WERI-Rb-1 (cell line): ENCODE measurements around the gene TMEM100.

Experiments
- DNase-seq: peaks from one replicate; pipeline ENCODE4 v3.0.0-alpha.2; 2020
- H3K27ac ChIP-seq: fragments of 250-450 bp; sonication (Bioruptor Pico); 2 replicates; pipeline ENCODE4 v1.5.1; 2020; ENCODE audit warnings: mild to moderate bottlenecking, moderate library complexity
- H3K27me3 ChIP-seq: fragments of 250-450 bp; sonication (Bioruptor Pico); 2 replicates; pipeline ENCODE4 v1.5.1; 2021; ENCODE audit warnings: mild to moderate bottlenecking, low read depth, moderate library complexity; ENCODE audit not compliant: insufficient read depth, severe bottlenecking
- H3K36me3 ChIP-seq: fragments of 250-450 bp; sonication (Bioruptor Pico); 2 replicates; pipeline ENCODE4 v1.5.1; 2020; ENCODE audit warnings: mild to moderate bottlenecking, moderate library complexity
- H3K4me3 ChIP-seq: 2 replicates; pipeline ENCODE4 v1.5.1; 2011; ENCODE audit warnings: low read depth, mild to moderate bottlenecking, control low read depth, low read length
- H3K9me3 ChIP-seq: fragments of 250-450 bp; sonication (Bioruptor Pico); 2 replicates; pipeline ENCODE4 v1.5.1; 2021; ENCODE audit warnings: mild to moderate bottlenecking, moderate library complexity; ENCODE audit not compliant: severe bottlenecking
- TF ChIP-seq, protein P1 (sequence below): IDR thresholded peaks from 2 replicates; pipeline ENCODE4 v1.5.1; 2011; ENCODE audit warnings: low read depth, mild to moderate bottlenecking, control low read depth, inconsistent platforms, low read length

TMEM100 gene

DNA sequence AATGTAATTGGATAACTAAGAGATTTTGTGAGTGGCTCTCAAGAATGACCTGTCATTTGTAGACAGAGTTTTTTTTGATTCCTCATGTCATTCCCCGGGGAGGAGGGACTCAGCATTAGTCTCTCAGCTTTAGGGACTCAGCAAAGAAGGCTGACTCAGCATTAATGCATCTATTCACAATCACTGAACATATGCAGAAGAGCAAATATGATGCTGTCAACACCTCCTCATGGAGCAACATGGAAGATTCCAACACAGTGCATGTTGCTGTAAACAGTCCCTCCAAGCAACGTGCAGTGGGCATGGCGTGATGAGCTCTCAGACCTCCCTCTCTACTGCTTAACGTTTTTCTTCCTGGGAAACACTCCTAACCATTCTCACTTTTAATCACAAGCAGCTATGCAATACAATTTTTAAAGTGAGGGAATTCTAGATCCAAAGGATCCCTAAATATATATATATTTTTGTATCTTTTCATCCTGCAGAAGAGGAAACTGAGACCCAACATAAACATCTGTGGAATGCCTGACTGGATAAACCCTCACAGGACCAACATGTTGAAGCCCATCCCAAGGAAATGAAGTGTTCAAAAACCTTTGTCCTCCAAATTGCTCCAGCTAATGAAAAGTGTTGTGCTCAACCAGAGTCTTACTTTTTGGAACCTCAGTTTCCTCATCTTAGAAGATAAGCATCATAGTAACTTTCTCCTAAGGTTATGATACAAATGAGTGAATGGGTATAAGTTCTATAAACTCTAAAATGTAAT is 38.9 kb downstream of the TMEM100 start:
- H3K36me3 ChIP-seq, result no peaks in the 10 kb centered on the region
- H3K27ac ChIP-seq, result no peak overlapping the region
- no peak overlapping the region for H3K4me3 ChIP-seq
- H3K27me3 ChIP-seq, result peaks cover 45% of the 10 kb centered on the region
- TF ChIP-seq, protein P1, sequence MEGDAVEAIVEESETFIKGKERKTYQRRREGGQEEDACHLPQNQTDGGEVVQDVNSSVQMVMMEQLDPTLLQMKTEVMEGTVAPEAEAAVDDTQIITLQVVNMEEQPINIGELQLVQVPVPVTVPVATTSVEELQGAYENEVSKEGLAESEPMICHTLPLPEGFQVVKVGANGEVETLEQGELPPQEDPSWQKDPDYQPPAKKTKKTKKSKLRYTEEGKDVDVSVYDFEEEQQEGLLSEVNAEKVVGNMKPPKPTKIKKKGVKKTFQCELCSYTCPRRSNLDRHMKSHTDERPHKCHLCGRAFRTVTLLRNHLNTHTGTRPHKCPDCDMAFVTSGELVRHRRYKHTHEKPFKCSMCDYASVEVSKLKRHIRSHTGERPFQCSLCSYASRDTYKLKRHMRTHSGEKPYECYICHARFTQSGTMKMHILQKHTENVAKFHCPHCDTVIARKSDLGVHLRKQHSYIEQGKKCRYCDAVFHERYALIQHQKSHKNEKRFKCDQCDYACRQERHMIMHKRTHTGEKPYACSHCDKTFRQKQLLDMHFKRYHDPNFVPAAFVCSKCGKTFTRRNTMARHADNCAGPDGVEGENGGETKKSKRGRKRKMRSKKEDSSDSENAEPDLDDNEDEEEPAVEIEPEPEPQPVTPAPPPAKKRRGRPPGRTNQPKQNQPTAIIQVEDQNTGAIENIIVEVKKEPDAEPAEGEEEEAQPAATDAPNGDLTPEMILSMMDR, result no peak
- H3K9me3 ChIP-seq, result peaks cover 12% of the 10 kb centered on the region
- no peak for DNase-seq

DNA sequence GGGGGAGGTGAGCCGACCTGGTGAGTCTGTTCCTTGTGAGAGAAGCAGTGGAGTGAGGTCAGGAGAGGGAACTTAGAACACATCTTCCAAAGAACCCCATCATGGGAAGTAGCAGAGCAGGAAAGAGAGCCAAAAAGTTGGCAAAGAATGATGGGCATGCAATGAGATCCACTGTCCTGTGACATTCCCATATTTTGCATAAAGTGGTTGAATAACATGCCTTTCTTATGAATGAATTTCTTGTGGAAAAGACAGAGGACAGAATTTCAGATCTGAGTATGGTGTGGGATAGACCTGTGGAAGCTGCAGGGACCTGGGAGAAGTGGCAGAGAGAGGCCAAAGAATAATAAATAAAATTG is 41.3 kb downstream of the TMEM100 start:
- TF ChIP-seq, protein P1, result no peak
- no peak overlapping the region for H3K4me3 ChIP-seq
- no peaks in the 10 kb centered on the region for H3K36me3 ChIP-seq
- no peak for DNase-seq
- H3K27me3 ChIP-seq, result peaks cover 49% of the 10 kb centered on the region
- no peak overlapping the region for H3K27ac ChIP-seq
- H3K9me3 ChIP-seq, result no peaks in the 10 kb centered on the region

DNA sequence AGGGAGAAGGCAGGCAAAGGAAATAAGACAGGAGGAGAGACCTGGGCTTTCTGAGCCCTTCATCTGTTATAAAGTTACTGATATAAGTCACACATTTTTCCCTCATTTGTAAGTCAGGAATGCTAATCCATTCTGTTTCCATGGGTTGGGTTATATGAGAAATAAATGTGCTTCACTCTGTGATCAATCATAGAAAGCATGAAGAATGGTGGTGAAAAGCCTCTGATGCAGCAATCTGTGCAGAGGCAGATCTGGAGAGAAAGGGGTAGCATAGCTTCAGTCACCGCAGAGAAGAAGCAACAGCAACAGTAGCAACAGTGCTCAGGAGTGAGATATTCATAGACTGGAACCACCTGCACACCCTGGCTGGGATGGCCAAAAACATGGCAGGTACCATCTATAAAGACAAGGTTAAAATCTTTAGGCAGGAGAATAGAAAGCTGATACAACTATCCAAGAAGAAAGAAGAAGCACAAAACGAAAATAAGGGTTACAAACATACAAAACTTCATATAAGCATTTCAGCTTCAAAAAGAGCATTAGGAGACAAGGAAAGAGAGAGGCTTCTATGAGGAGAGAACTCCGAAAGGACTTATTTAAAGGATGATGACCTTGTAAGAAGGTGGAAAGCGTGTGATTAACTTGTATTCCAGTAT is 41.9 kb downstream of the TMEM100 start:
- no peak for DNase-seq
- no peaks in the 10 kb centered on the region for H3K36me3 ChIP-seq
- H3K4me3 ChIP-seq, result no peak overlapping the region
- no peaks in the 10 kb centered on the region for H3K9me3 ChIP-seq
- peaks cover 51% of the 10 kb centered on the region for H3K27me3 ChIP-seq
- no peak overlapping the region for H3K27ac ChIP-seq
- TF ChIP-seq, protein P1, result no peak

DNA sequence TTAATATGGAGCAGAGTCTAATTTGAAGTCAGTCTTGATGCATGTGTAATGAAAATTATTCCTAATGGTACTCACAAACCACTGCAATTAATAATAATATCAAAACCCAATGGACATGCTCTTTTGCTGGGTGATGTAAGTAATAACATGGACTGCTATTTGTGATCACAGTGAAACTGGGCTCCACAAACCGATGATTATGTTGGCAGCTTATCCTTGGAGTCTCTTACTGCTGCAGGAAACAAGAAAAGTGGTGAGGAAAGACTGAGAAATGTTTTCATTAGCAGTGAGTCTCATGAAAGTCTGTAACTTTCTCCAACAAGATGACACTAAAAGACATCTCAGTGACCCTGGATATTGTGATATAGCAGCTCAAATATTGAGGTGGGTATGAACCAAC is 45.2 kb downstream of the TMEM100 start:
- Histone ChIP-seq H3K4me3 (no peak overlapping the region), H3K27ac (no peak overlapping the region), H3K36me3 (no peaks in the 10 kb centered on the region), H3K27me3 (peaks cover 40% of the 10 kb centered on the region), H3K9me3 (no peaks in the 10 kb centered on the region)
- TF ChIP-seq, protein P1, result no peak
- no peak for DNase-seq

DNA sequence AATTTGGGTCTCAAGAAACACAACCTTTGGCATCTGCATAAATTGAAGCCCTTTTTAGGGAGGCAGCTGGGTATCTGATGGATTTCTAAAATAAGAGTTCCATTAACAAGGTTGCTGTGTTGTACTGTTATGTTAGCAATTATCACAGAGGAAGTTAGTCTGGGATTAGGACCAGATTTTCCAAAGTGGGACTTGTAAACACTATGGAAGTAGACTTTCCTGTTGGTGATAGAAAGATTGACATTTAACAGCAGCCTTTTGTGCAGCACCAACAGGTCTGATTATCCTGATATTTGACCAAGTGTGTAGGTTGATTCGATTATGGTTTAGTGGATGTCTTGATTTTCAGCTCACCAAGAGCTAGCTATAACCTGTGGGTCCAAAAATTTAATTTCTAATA is 46.4 kb downstream of the TMEM100 start:
- TF ChIP-seq, protein P1, result no peak
- Histone ChIP-seq H3K4me3 (no peak overlapping the region), H3K27me3 (peaks cover 40% of the 10 kb centered on the region), H3K36me3 (no peaks in the 10 kb centered on the region), H3K27ac (no peak overlapping the region), H3K9me3 (no peaks in the 10 kb centered on the region)
- no peak for DNase-seq
